ENCODE data around the gene TADA2A.

The TADA2A gene

GRCh38 chr17:37461668-37462067 lies 55.0 kb downstream of the TADA2A start:
- no peak for DNase-seq (ENCODE audit: low read depth)

- no peak for DNase-seq (ENCODE audit: low read depth)
Observed at GRCh38 chr17:37462492-37462891, 55.8 kb downstream of the TADA2A start.

GRCh38 chr17:37463039-37463438 lies 56.4 kb downstream of the TADA2A start:
- no peak for DNase-seq (ENCODE audit: low read depth)

GRCh38 chr17:37465069-37465616 lies 58.5 kb downstream of the TADA2A start:
- DNase-seq (ENCODE audit: low read depth), result no peak

- no peak for DNase-seq (ENCODE audit: low read depth)
Observed at GRCh38 chr17:37466471-37466870, 59.8 kb downstream of the TADA2A start.

GRCh38 chr17:37470181-37470580 lies 63.5 kb downstream of the TADA2A start:
- no peak for DNase-seq (ENCODE audit: low read depth)

GRCh38 chr17:37475731-37476420 lies 69.2 kb downstream of the TADA2A start:
- no peak for DNase-seq (ENCODE audit: low read depth)

GRCh38 chr17:37476431-37477120 lies 69.9 kb downstream of the TADA2A start:
- no peak for DNase-seq (ENCODE audit: low read depth)

- no peak for DNase-seq (ENCODE audit: low read depth)
Observed at GRCh38 chr17:37478187-37478586, 71.5 kb downstream of the TADA2A start.

GRCh38 chr17:37479025-37479424 lies 72.3 kb downstream of the TADA2A start:
- no peak for DNase-seq (ENCODE audit: low read depth)

- no peak for DNase-seq (ENCODE audit: low read depth)
Observed at GRCh38 chr17:37480427-37480826, 73.7 kb downstream of the TADA2A start.

GRCh38 chr17:37481001-37481665 lies 74.4 kb downstream of the TADA2A start:
- no peak for DNase-seq (ENCODE audit: low read depth)

GRCh38 chr17:37483311-37484039 lies 76.8 kb downstream of the TADA2A start:
- DNase-seq (ENCODE audit: low read depth), result no peak

GRCh38 chr17:37485938-37486570 lies 79.4 kb downstream of the TADA2A start:
- DNase-seq (ENCODE audit: low read depth), result no peak

- peak; percentile 67 for DNase-seq (ENCODE audit: low read depth)
Observed at GRCh38 chr17:37488009-37488604, 81.4 kb downstream of the TADA2A start.

- peak; percentile 64 for DNase-seq (ENCODE audit: low read depth)
Observed at GRCh38 chr17:37488607-37489196, 82.0 kb downstream of the TADA2A start.

- no peak for DNase-seq (ENCODE audit: low read depth)
Observed at GRCh38 chr17:37489197-37490001, 82.7 kb downstream of the TADA2A start, which contains the start of gene DUSP14. TSS of gene DUSP14 (plus strand) at chr17:37489891. CDS start at chr17:37512273, 22,382 bp downstream.

- DNase-seq (ENCODE audit: low read depth), result no peak
Observed at GRCh38 chr17:37490022-37490587, 83.4 kb downstream of the TADA2A start.
